Ishikawa (cell line): ENCODE results near the gene FOXP4.

ENCODE experiments used
- EP300 ChIP-seq: IDR thresholded peaks from 2 replicates; pipeline ENCODE4 v1.6.1; 2012; ENCODE audit warnings: borderline replicate concordance
- FOXM1 ChIP-seq: IDR thresholded peaks from 2 replicates; pipeline ENCODE4 v1.6.1; 2012; ENCODE audit warnings: low read depth, borderline replicate concordance
- RAD21 ChIP-seq: IDR thresholded peaks from 2 replicates; pipeline ENCODE4 v1.6.1; 2012; ENCODE audit warnings: low read depth
- TAF1 ChIP-seq: IDR thresholded peaks from 2 replicates; pipeline ENCODE4 v1.6.1; 2012; ENCODE audit warnings: low read depth, mild to moderate bottlenecking
- TEAD4 ChIP-seq: IDR thresholded peaks from 2 replicates; pipeline ENCODE4 v1.6.1; 2012
- YY1 ChIP-seq: IDR thresholded peaks from 2 replicates; pipeline ENCODE4 v1.6.1; 2012; ENCODE audit warnings: low read depth
- TF ChIP-seq, protein P1 (sequence below): IDR thresholded peaks from 2 replicates; pipeline ENCODE4 v1.6.1; 2012; ENCODE audit warnings: low read depth, mild to moderate bottlenecking

DNA sequence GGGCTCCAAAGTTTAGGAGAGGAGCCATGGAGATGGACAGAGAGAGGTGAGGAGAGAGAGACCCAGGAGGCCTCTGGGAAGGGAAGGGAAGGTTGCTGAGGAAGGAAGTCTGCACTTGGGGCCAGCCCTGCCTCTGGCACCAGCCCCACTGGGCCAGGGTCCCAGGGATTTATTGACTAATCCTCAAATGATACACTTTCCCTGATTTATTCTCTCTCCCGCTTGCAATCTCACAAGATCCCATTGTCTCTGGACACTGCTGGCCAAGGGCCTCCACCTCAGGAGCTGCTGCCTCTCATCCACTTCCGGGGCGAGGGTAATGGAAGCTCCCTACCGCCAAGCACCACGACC is 43.6 kb upstream of the FOXP4 start:
- TF ChIP-seq EP300 (no peak), RAD21 (no peak), TEAD4 (no peak), FOXM1 (no peak), YY1 (no peak), TAF1 (no peak)
- TF ChIP-seq, protein P1, sequence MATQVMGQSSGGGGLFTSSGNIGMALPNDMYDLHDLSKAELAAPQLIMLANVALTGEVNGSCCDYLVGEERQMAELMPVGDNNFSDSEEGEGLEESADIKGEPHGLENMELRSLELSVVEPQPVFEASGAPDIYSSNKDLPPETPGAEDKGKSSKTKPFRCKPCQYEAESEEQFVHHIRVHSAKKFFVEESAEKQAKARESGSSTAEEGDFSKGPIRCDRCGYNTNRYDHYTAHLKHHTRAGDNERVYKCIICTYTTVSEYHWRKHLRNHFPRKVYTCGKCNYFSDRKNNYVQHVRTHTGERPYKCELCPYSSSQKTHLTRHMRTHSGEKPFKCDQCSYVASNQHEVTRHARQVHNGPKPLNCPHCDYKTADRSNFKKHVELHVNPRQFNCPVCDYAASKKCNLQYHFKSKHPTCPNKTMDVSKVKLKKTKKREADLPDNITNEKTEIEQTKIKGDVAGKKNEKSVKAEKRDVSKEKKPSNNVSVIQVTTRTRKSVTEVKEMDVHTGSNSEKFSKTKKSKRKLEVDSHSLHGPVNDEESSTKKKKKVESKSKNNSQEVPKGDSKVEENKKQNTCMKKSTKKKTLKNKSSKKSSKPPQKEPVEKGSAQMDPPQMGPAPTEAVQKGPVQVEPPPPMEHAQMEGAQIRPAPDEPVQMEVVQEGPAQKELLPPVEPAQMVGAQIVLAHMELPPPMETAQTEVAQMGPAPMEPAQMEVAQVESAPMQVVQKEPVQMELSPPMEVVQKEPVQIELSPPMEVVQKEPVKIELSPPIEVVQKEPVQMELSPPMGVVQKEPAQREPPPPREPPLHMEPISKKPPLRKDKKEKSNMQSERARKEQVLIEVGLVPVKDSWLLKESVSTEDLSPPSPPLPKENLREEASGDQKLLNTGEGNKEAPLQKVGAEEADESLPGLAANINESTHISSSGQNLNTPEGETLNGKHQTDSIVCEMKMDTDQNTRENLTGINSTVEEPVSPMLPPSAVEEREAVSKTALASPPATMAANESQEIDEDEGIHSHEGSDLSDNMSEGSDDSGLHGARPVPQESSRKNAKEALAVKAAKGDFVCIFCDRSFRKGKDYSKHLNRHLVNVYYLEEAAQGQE: no peak
